Measurements from ENCODE around the gene ARRB2.
"Not testable (repeated sequence)": the region's sequence is repeated elsewhere in the genome, so short reads cannot be mapped to it uniquely, and the experiment has no call there.

The ARRB2 gene

GRCh38 chr17:4709794-4710692, at the start of gene ARRB2:
TSS of gene ARRB2 (plus strand) at chr17:4710632. CDS start at chr17:4710722, 90 bp downstream.
- in situ Hi-C loops (cut with HindIII; ENCODE audit: low sequenced_read_pairs): no loop called here

DNA sequence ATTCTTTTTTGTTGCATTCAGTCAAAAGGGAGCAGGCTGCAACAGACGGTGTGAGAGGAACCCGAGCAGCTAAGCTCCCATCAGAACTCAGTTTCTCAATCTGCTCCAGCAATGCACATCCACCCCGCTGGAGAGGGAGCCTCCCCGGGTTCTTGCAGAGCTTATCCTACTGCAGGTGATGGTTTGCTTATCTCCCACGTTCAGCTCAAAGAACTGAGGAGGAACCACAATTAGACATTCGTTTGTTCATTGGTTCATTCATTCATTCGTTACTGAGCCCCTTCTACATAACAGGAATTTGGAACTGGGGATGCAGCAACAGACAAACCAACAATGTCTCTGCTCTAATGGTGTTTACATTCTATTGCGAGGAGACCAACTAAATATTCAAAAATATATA, 46.7 kb upstream of the ARRB2 start:
- in situ Hi-C loops (cut with HindIII; ENCODE audit: low sequenced_read_pairs): no loop called here

DNA sequence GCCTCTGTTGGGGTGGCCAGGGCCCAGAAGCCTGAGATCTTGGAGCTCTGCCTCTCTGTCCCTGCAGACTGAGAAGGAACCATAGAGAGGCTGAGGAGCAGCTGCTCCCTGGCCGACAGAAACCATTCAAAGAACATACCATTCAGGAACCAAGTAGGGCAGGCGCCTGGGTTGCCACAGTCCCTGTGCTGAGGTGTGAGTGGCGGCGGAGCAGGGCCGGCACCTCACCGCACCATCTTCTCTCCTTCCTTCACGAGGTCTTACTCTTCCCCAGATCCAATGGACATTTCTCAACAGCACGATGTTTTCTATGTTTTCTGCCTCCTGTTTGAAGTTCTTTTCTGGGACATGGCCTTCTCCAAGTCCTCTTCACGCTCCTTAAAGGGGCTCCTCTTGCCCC, 46.2 kb upstream of the ARRB2 start:
- in situ Hi-C loops (cut with HindIII; ENCODE audit: low sequenced_read_pairs): no loop called here

DNA sequence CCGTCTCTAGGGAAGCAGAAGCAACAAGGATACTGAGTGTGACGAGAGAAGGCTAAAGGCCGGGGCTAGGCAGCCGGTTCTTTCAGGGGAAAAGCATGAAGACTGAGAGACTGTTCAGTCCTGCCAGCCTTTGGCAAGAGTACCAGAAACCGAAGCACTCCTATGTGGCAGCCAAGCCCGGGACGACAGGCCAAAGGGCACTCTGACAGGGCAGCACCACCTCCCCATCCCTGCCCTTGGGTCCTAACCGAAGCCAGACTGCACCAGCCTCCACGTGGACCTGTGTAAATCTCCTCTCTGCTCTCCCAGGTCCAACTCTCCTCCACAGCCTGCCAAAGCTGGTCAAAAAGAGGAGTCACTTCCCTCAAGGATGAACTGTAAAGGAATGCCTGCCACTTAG, 45.4 kb upstream of the ARRB2 start:
- in situ Hi-C loops (cut with HindIII; ENCODE audit: low sequenced_read_pairs): no loop called here

DNA sequence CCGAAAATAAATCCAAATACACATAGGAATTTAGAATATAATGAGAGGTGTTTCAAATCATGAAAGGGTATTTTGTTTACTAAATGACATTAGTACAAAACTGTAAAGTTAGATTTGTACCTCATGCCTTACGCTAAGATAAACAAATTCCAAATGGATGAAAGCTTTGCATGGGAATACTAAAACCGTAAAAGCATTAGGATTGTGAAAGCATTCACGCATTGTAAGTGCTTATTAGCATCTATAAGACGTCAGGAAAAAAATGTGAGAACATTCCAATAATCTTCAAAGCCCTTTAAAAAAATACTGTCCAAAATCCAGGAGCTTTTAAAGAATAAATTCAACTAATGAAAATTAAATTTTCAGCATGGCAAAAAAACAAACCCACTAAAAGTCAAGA, 44.1 kb upstream of the ARRB2 start:
- in situ Hi-C loops (cut with HindIII; ENCODE audit: low sequenced_read_pairs): no loop called here

GRCh38 chr17:4667166-4667565, 43.3 kb upstream of the ARRB2 start:
- in situ Hi-C loops (cut with HindIII; ENCODE audit: low sequenced_read_pairs): no loop called here

DNA sequence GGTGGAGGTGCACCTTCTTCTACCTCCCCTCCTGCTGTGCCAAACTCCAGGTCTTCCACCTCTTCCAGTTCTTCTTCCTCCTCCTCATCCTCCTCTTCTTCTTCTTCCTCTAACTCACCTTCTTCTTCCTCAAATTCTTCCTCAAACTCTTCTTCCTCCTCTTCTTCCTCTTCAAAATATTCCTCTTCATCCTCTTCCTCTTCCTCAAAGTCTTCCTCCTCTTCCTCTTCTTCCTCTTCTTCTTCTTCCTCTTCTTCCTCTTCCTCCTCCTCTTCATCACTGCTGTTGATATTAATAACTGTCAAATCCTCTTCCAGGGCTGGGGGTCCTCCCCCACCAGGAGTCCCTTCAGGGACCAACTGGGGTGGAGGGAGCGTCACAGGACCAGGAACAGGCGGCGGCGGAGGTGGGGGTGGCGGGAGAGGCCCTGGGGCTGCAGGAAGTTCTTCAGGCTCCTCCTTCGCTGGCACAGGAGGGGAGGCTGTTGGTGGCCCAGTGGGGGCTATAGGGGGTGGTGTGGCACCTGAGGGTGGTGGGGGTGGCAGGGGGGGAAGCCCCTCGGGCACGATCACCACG, 38.3 kb upstream of the ARRB2 start:
- in situ Hi-C loops (cut with HindIII; ENCODE audit: low sequenced_read_pairs): no loop called here

- in situ Hi-C loops (cut with HindIII; ENCODE audit: low sequenced_read_pairs): no loop called here
These were observed 37.7 kb upstream of the ARRB2 start for GRCh38 chr17:4672751-4673150.

DNA sequence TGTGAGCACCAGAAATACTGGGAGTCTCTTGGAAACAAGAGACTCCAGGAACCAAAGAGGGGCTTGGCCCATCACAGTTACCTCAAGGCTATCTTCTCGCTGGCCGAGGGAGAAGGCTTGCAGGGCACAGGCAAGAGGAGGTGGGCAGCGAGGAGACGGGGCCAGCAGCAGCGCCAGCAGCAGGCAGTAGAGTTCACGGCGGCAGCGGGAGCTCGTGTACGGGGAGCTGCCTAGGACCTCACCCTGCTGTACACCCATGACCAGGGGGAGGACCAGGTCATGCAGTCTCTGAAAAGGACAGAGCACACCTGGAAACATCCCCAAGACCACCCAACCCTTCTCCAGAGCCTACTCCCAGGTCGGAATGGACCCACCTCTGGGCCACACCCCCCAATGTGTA, 37.3 kb upstream of the ARRB2 start:
- in situ Hi-C loops (cut with HindIII; ENCODE audit: low sequenced_read_pairs): no loop called here

DNA sequence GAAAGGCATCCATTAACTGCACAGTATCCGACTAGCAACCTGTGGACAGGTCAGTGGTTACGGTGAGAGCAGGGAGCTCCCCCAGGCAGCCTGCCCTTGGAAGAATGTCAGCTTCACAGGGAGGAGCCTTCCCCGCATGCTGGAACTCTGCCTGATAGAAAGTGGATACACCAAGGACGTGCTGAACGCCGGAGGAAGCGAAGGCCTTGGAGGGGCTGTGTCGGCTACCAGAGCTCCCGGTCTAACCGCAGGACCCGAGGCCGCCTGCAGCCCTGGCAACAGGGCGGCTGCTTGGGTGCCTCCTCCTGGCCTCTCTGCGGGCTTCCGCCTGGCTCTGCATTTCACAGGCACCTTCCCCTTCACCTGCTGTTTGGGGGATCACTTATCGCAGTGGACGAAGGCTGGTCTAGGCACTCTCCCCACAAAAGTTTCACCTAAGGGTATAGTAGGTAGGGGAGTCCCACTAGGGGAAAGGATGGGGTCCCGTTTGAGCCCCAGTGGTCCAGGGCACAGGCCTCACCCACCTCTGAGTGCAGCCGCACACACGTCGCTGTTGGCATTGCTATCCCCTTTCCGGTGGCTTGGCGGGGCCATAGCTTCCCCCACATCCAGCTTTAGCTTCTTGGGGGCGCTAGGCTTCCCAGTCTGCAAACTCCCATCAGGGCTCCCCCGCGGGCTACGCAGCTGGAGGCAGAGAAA, 36.3 kb upstream of the ARRB2 start:
- in situ Hi-C loops (cut with HindIII; ENCODE audit: low sequenced_read_pairs): no loop called here

GRCh38 chr17:4674685-4674998, 35.8 kb upstream of the ARRB2 start:
- in situ Hi-C loops (cut with HindIII; ENCODE audit: low sequenced_read_pairs): no loop called here

GRCh38 chr17:4675791-4676190, 34.6 kb upstream of the ARRB2 start:
- in situ Hi-C loops (cut with HindIII; ENCODE audit: low sequenced_read_pairs): no loop called here

- in situ Hi-C loops (cut with HindIII; ENCODE audit: low sequenced_read_pairs): no loop called here
These were observed 33.6 kb upstream of the ARRB2 start for GRCh38 chr17:4676791-4677190.

DNA sequence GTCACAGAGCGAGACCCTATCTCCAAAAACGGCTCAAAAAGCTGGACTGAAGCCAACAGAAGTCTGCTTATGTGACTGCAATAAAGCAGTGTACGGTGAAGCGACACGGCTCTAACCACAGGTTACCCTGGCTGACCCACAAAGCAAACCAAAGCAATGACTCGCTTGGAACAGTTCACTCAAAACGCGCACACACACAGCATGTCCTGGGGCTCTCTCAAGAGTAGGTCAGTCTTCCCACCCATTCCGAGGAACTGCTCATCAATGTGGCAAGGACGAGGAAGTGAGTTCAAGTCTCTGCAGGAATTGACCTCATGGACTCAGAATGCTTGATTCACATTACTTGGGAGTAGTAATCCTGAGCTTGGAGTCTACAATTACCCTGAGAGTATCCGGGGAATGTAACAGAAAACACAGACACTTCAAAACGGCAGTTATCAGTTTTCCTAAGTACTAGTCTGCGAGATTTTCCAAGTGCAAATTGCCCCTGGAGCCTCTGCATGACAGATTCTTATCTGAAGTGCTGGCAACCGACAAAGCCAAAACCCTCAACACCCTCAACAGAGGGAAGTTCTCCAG, 31.9 kb upstream of the ARRB2 start:
- in situ Hi-C loops (cut with HindIII; ENCODE audit: low sequenced_read_pairs): no loop called here

GRCh38 chr17:4679658-4680057, 30.8 kb upstream of the ARRB2 start:
- in situ Hi-C loops (cut with HindIII; ENCODE audit: low sequenced_read_pairs): no loop called here

DNA sequence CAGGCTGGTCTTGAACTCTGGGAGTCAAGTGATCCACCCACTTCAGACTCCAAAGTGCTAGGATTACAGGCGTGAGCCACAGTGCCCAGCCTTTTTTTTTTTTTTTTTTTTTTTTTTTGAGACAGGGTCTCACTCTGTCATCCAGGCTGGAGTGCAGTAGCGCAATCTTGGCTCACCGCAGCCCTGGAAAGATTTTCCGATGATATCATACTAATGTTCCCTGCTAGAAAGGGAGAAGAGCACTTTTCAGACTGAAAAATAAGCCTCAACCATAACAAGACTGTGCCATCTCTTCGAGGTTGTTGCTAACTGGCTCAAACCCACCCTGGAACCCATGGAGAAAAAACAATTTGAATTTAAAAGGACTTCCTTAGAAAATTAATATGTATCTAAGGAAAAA, 26.7 kb upstream of the ARRB2 start:
- in situ Hi-C loops (cut with HindIII; ENCODE audit: low sequenced_read_pairs): not testable (repeated sequence)

GRCh38 chr17:4689872-4690271, 20.6 kb upstream of the ARRB2 start:
- in situ Hi-C loops (cut with HindIII; ENCODE audit: low sequenced_read_pairs): not testable (repeated sequence)

DNA sequence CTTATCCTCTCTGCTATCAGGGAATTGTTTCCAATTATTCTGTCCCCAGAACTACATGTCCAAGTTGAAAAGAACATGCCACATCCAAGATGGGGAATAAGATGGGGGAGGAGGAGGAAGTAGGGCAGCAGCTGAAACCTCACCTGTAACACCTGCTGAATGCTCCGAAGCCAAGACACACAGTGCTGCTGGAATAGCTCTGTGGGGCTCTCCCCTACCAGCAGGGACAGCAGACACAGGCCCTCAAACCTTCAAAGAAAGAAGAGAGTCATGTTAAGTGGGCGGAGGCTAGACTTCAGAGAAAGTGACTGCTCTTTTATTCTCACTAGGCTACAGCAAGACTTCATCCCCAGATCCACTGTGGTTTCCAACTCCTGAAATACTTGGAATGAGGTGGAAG, 19.7 kb upstream of the ARRB2 start:
- in situ Hi-C loops (cut with HindIII; ENCODE audit: low sequenced_read_pairs): no loop called here

- in situ Hi-C loops (cut with HindIII; ENCODE audit: low sequenced_read_pairs): no loop called here
These were observed 18.7 kb upstream of the ARRB2 start for GRCh38 chr17:4691686-4692085.

- in situ Hi-C loops (cut with HindIII; ENCODE audit: low sequenced_read_pairs): no loop called here
These were observed 17.0 kb upstream of the ARRB2 start for GRCh38 chr17:4693416-4693815.

DNA sequence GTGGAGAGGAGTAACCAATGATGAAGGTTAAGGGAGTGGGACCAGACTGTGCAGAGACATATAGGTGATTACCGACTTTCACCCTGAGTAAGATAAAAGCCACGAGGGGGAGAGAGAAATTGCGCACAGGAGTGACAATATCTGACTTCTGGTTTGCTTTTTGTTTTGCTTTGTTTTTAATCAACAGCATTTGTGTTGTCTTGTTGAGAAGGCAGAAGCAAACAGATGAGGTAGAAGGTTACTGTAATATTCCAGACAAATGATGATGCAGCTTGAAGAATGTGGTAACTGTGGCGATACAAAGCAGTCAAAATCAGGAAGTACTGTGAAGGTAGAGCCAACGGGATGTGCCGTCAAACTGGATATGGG, 14.0 kb upstream of the ARRB2 start:
- in situ Hi-C loops (cut with HindIII; ENCODE audit: low sequenced_read_pairs): no loop called here

All from endothelial cell of hepatic sinusoid (primary cell).